Measurements from ENCODE around the gene HDDC3.
"Not testable (repeated sequence)": the region's sequence is repeated elsewhere in the genome, so short reads cannot be mapped to it uniquely, and the experiment has no call there.

DNA sequence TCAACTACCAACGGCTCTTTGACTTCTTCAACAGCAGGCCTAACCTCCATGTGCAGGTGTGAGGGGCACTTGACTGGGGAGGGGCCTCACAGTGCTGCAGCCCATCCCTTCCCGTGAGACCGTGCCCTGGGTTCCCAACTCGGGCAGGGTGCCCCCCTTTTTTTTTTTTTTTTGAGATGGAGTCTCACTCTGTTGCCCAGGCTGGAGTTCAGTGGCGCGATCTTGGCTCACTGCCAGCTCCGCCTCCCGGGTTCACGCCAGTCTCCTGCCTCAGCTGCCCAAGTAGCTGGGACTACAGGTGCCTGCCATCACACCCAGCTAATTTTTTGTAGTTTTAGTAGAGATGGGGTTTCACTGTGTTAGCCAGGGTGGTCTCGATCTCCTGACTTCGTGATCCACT, 22.9 kb downstream of the HDDC3 start:
- TF ChIP-seq, protein P1, sequence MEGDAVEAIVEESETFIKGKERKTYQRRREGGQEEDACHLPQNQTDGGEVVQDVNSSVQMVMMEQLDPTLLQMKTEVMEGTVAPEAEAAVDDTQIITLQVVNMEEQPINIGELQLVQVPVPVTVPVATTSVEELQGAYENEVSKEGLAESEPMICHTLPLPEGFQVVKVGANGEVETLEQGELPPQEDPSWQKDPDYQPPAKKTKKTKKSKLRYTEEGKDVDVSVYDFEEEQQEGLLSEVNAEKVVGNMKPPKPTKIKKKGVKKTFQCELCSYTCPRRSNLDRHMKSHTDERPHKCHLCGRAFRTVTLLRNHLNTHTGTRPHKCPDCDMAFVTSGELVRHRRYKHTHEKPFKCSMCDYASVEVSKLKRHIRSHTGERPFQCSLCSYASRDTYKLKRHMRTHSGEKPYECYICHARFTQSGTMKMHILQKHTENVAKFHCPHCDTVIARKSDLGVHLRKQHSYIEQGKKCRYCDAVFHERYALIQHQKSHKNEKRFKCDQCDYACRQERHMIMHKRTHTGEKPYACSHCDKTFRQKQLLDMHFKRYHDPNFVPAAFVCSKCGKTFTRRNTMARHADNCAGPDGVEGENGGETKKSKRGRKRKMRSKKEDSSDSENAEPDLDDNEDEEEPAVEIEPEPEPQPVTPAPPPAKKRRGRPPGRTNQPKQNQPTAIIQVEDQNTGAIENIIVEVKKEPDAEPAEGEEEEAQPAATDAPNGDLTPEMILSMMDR (IDR thresholded peaks at IDR 0.05) = not testable (repeated sequence)
- not testable (repeated sequence) for TF ChIP-seq POLR2A (IDR thresholded peaks at IDR 0.05)

All from lower leg skin (tissue), 3 donors.